ENCODE data around the gene C4orf50. TPM values are rescaled to one million over a fixed set of nuclear protein-coding genes. Genes with fewer than 3 reads are reported as not detected.

C4orf50 gene
- total and polyA plus RNA-seq, 7 donors: not detected

DNA sequence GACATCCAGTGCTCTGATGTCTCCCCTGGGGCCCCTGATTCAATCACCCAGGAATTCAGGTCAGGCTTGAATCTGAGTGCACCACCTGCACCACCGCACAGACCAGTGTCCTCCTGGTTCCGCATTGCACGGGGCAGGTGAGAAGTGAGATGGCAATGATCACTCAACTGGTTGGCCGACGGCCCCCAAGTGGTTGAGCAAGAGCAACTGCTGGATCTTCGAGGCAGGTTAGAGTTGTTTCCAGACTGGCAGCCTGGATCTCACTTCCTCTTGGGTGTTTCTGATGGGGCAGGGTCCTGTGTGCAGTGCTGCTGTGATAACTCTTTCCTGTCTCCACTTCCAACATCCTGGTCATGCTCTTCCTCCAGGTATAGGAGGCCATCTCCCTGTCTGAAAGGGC lies 50.4 kb downstream of the C4orf50 start:
- ATAC-seq: no peak
- Histone ChIP-seq H3K27ac (no peak overlapping the region), H3K36me3 (ENCODE audit: insufficient read depth in 1 of 2, low read depth in 1 of 2) (no peaks in the 10 kb centered on the region), H3K4me3 (no peak overlapping the region), H3K9me3 (no peaks in the 10 kb centered on the region), H3K4me1 (no peaks in the 10 kb centered on the region), H3K27me3 (ENCODE audit: insufficient read depth in 3 of 3, low read length in 2 of 3) (peaks cover 0 to 9% (median 3%) of the 10 kb centered on the region in 3 donors)
- DNase-seq: no peak
- intact Hi-C loops (cut with DNase I): no loop called here
- WGBS, 3 donors: 48 to 60% (median 49%) methylated on average over 6 of the region's 6 CpGs
- no peak for TF ChIP-seq CTCF (IDR thresholded peaks at IDR 0.05)

GRCh38 chr4:5965225-5965624 lies 53.0 kb downstream of the C4orf50 start:
- no peak for DNase-seq
- ATAC-seq: no peak
- no peak for TF ChIP-seq CTCF (IDR thresholded peaks at IDR 0.05)
- no peaks in the 10 kb centered on the region for H3K9me3 ChIP-seq
- H3K27ac ChIP-seq: no peak overlapping the region
- H3K4me1 ChIP-seq: no peaks in the 10 kb centered on the region
- intact Hi-C loops (cut with DNase I): no loop called here
- H3K36me3 ChIP-seq (ENCODE audit: insufficient read depth in 1 of 2, low read depth in 1 of 2): no peaks in the 10 kb centered on the region
- no peak overlapping the region for H3K4me3 ChIP-seq
- 74 to 84% (median 84%) methylated on average over 9 of the region's 9 CpGs for WGBS, 3 donors
- H3K27me3 ChIP-seq (ENCODE audit: insufficient read depth in 3 of 3, low read length in 2 of 3): peaks cover 0 to 3% (median 1%) of the 10 kb centered on the region in 3 donors

- Histone ChIP-seq H3K27ac (no peak overlapping the region), H3K36me3 (ENCODE audit: insufficient read depth in 1 of 2, low read depth in 1 of 2) (no peaks in the 10 kb centered on the region), H3K9me3 (no peaks in the 10 kb centered on the region), H3K4me1 (no peaks in the 10 kb centered on the region), H3K4me3 (no peak overlapping the region), H3K27me3 (ENCODE audit: insufficient read depth in 3 of 3, low read length in 2 of 3) (peaks cover 0 to 3% (median 0%) of the 10 kb centered on the region in 3 donors)
- DNase-seq (no peak), ATAC-seq (no peak)
- 27 to 31% (median 28%) methylated on average over 5 of the region's 5 CpGs for WGBS, 3 donors
- TF ChIP-seq CTCF (IDR thresholded peaks at IDR 0.05): no peak
- intact Hi-C loops (cut with DNase I): no loop called here
These were observed 54.2 kb downstream of the C4orf50 start for GRCh38 chr4:5964030-5964429.

GRCh38 chr4:5963611-5964010 lies 54.6 kb downstream of the C4orf50 start:
- H3K4me3 ChIP-seq: no peak overlapping the region
- no peak for TF ChIP-seq CTCF (IDR thresholded peaks at IDR 0.05)
- H3K36me3 ChIP-seq (ENCODE audit: insufficient read depth in 1 of 2, low read depth in 1 of 2): no peaks in the 10 kb centered on the region
- ATAC-seq (no peak), DNase-seq (no peak)
- intact Hi-C loops (cut with DNase I): no loop called here
- no peak overlapping the region for H3K27ac ChIP-seq
- no peaks in the 10 kb centered on the region for H3K4me1 ChIP-seq
- peaks cover 0 to 3% (median 0%) of the 10 kb centered on the region in 3 donors for H3K27me3 ChIP-seq (ENCODE audit: insufficient read depth in 3 of 3, low read length in 2 of 3)
- H3K9me3 ChIP-seq: no peaks in the 10 kb centered on the region
- WGBS, 3 donors: 23 to 32% (median 28%) methylated on average over 2 of the region's 2 CpGs

DNA sequence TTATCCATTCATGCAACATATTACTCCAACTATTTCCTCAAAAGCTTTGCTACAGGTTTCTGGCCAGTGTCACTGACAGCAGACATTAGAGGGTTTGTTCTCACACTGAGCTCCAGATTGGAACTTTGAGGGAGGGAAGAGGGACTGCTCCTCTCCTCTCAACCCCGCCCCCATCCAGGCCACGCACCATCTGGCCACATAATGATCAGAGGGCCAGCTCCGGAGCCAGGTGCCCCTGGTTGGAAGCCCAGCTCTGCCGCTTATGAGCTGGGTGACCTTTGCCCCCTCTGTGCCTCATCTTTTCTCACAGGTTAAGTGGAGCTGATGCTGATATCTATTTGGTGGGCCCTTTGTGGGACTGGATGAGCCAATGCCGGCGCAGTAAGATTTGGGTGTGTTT lies 55.8 kb downstream of the C4orf50 start:
- DNase-seq (no peak), ATAC-seq (no peak)
- Histone ChIP-seq H3K27ac (no peak overlapping the region), H3K36me3 (ENCODE audit: insufficient read depth in 1 of 2, low read depth in 1 of 2) (no peaks in the 10 kb centered on the region), H3K27me3 (ENCODE audit: insufficient read depth in 3 of 3, low read length in 2 of 3) (peaks cover 0 to 5% (median 0%) of the 10 kb centered on the region in 3 donors), H3K4me1 (no peaks in the 10 kb centered on the region), H3K4me3 (no peak overlapping the region), H3K9me3 (no peaks in the 10 kb centered on the region)
- intact Hi-C loops (cut with DNase I): no loop called here
- WGBS, 3 donors: 55 to 62% (median 56%) methylated on average over 5 to 6 of the region's 6 CpGs
- no peak for TF ChIP-seq CTCF (IDR thresholded peaks at IDR 0.05)
